Measurements from ENCODE around the gene SLIT3.

The SLIT3 gene

GRCh38 chr5:168876419-168876818, 424.5 kb downstream of the SLIT3 start:
- Histone ChIP-seq H3K4me3 (ENCODE audit: low read length) (no peak overlapping the region), H3K27me3 (ENCODE audit: control insufficient read depth, low read length) (peaks cover 44% of the 10 kb centered on the region), H3K27ac (ENCODE audit: low read depth, low read length) (no peak overlapping the region)

GRCh38 chr5:168875832-168876231, 425.1 kb downstream of the SLIT3 start:
- no peak for TF ChIP-seq CTCF (IDR thresholded peaks at IDR 0.05; ENCODE audit: low read depth, low read length, poor library complexity, severe bottlenecking)
- TF ChIP-seq EZH2phosphoT487 (IDR thresholded peaks at IDR 0.05; ENCODE audit: borderline replicate concordance, low read length), result no peak

More at GRCh38 chr5:168876419-168876818, 424.5 kb downstream of the SLIT3 start:
- no peaks in the 10 kb centered on the region for H3K36me3 ChIP-seq (ENCODE audit: control insufficient read depth, low read length)
- H3K4me2 ChIP-seq (ENCODE audit: low read length), result no peak overlapping the region
- no peaks in the 10 kb centered on the region for H4K20me1 ChIP-seq (ENCODE audit: control insufficient read depth, insufficient read depth, low read depth, low read length)
- H3F3A ChIP-seq (ENCODE audit: control insufficient read depth, insufficient read depth), result peaks cover 3% of the 10 kb centered on the region; the same call in 1 of the 2 replicates
- H3K4me1 ChIP-seq (ENCODE audit: control insufficient read depth, low read length), result peaks cover 32% of the 10 kb centered on the region
- no peaks in the 10 kb centered on the region for H3K79me2 ChIP-seq (ENCODE audit: control insufficient read depth, low read length)
- H3K9me2 ChIP-seq (replicated peaks; ENCODE audit: control insufficient read depth, low read length), result no peaks in the 10 kb centered on the region
- TF ChIP-seq EZH2phosphoT487 (IDR thresholded peaks at IDR 0.05; ENCODE audit: borderline replicate concordance, low read length) (no peak), CTCF (IDR thresholded peaks at IDR 0.05; ENCODE audit: low read depth, low read length, poor library complexity, severe bottlenecking) (no peak)
- H3K9me3 ChIP-seq (ENCODE audit: control insufficient read depth, insufficient read depth, low read length), result no peaks in the 10 kb centered on the region

GRCh38 chr5:168874713-168875380, 426.1 kb downstream of the SLIT3 start:
- no peak overlapping the region for H3K4me3 ChIP-seq (ENCODE audit: low read length)
- H3K4me1 ChIP-seq (ENCODE audit: control insufficient read depth, low read length), result peaks cover 20% of the 10 kb centered on the region
- H3K27ac ChIP-seq (ENCODE audit: low read depth, low read length), result no peak overlapping the region
- H3K79me2 ChIP-seq (ENCODE audit: control insufficient read depth, low read length), result no peaks in the 10 kb centered on the region
- TF ChIP-seq CTCF (IDR thresholded peaks at IDR 0.05; ENCODE audit: low read depth, low read length, poor library complexity, severe bottlenecking) (no peak), EZH2phosphoT487 (IDR thresholded peaks at IDR 0.05; ENCODE audit: borderline replicate concordance, low read length) (no peak)
- no peaks in the 10 kb centered on the region for H3K9me3 ChIP-seq (ENCODE audit: control insufficient read depth, insufficient read depth, low read length)
- H3K9me2 ChIP-seq (replicated peaks; ENCODE audit: control insufficient read depth, low read length), result no peaks in the 10 kb centered on the region
- H4K20me1 ChIP-seq (ENCODE audit: control insufficient read depth, insufficient read depth, low read depth, low read length), result no peaks in the 10 kb centered on the region
- H3F3A ChIP-seq (ENCODE audit: control insufficient read depth, insufficient read depth), result no peaks in the 10 kb centered on the region
- no peak overlapping the region for H3K4me2 ChIP-seq (ENCODE audit: low read length)
- no peaks in the 10 kb centered on the region for H3K36me3 ChIP-seq (ENCODE audit: control insufficient read depth, low read length)
- peaks cover 41% of the 10 kb centered on the region for H3K27me3 ChIP-seq (ENCODE audit: control insufficient read depth, low read length)

More at GRCh38 chr5:168875832-168876231, 425.1 kb downstream of the SLIT3 start:
- H3K9me2 ChIP-seq (replicated peaks; ENCODE audit: control insufficient read depth, low read length), result no peaks in the 10 kb centered on the region
- peaks cover 3% of the 10 kb centered on the region; the same call in 1 of the 2 replicates for H3F3A ChIP-seq (ENCODE audit: control insufficient read depth, insufficient read depth)
- no peak overlapping the region for H3K4me3 ChIP-seq (ENCODE audit: low read length)
- H3K36me3 ChIP-seq (ENCODE audit: control insufficient read depth, low read length), result no peaks in the 10 kb centered on the region
- H3K9me3 ChIP-seq (ENCODE audit: control insufficient read depth, insufficient read depth, low read length), result no peaks in the 10 kb centered on the region
- H3K27ac ChIP-seq (ENCODE audit: low read depth, low read length), result no peak overlapping the region
- H3K4me1 ChIP-seq (ENCODE audit: control insufficient read depth, low read length), result peaks cover 30% of the 10 kb centered on the region
- no peak overlapping the region for H3K4me2 ChIP-seq (ENCODE audit: low read length)
- H3K27me3 ChIP-seq (ENCODE audit: control insufficient read depth, low read length), result peaks cover 42% of the 10 kb centered on the region
- no peaks in the 10 kb centered on the region for H4K20me1 ChIP-seq (ENCODE audit: control insufficient read depth, insufficient read depth, low read depth, low read length)
- H3K79me2 ChIP-seq (ENCODE audit: control insufficient read depth, low read length), result no peaks in the 10 kb centered on the region

All from DOHH2 (cell line).